Pancreas (tissue), 10 donors: Measurements from ENCODE around the gene TMTC2. TPM values are rescaled to one million over a fixed set of nuclear protein-coding genes. Genes with fewer than 3 reads are reported as not detected.

Source experiments
- ATAC-seq, 4 donors: fragments of 200-7000 bp; cut with Tn5 transposase; one replicate each; pipeline versions ENCODE4 v1.8.0 to v1.9.1; 2020; ENCODE audit warnings: mild to moderate bottlenecking in 4 of 4, moderate library complexity in 4 of 4
- DNase-seq, 6 donors: peaks; one replicate each; pipeline ENCODE4 v3.0.0-alpha.2; 2020
- FAIRE-seq: peaks from 2 replicates; lab custom pipeline; 2012; peaks lifted over from hg19 to GRCh38; lab: Jason Lieb, UNC
- H3K27ac ChIP-seq, 4 donors: fragments of 200-600 bp; sonication (generic); 1 replicate in 3 of 4; 2 replicates in 1 of 4; pipeline versions ENCODE4 v1.5.0 to v1.8.0; 2020
- H3K27me3 ChIP-seq, 4 donors: fragments of 200-600 bp; one replicate each; pipeline ENCODE4 v1.8.0; 2021
- H3K36me3 ChIP-seq, 3 donors: fragments of 200-600 bp; sonication (generic) in 1 of 3; one replicate each; pipeline versions ENCODE4 v1.5.0 to v1.8.0; 2020 to 2021
- H3K4me1 ChIP-seq, 3 donors: fragments of 200-600 bp; one replicate each; pipeline ENCODE4 v1.8.0; 2021
- H3K4me3 ChIP-seq, 4 donors: fragments of 200-600 bp; sonication (generic) in 2 of 4; one replicate each; pipeline versions ENCODE4 v1.5.0 to v1.8.0; 2020 to 2021
- H3K9me3 ChIP-seq, 4 donors: fragments of 200-600 bp; one replicate each; pipeline ENCODE4 v1.8.0; 2021
- WGBS, 2 donors: extraction: QIAGEN DNeasy Blood & Tissue Kit; methylation state at CpG; one replicate each; pipeline ENCODE4 v1.1.7; 2013; 5-methylcytosine and 5-hydroxymethylcytosine counted together
- intact Hi-C, 3 donors: fragments of 100-400 bp; cut with DNase I; formaldehyde crosslinking; loops; one replicate each; pipeline versions ENCODE4 v1.11.1 to v1.14.2; 2022
- polyA plus RNA-seq, 2 donors: library from polyadenylated mRNA; stranded (reverse); fragments of 200-250 nt; gene quantifications; one replicate each; pipeline ENCODE4 v1.2.3, GENCODE V29; 2013
- total RNA-seq, 6 donors: library from RNA; stranded (reverse); fragmentation: NEBNext Ultra II Directional in 4 of 6; extraction: Animal tissue kit (Norgen Biotek cat#: 25700) in 4 of 6; gene quantifications; one replicate each; pipeline versions ENCODE4 v1.2.1 to v1.2.4, GENCODE V29; 2021 to 2023
- TF ChIP-seq, protein P1 (sequence below), 4 donors: fragments of 200-600 bp; sonication (generic) in 3 of 4; IDR thresholded peaks; one replicate each; pipeline versions ENCODE4 v1.5.0 to v1.8.0; 2021; ENCODE audit warnings: antibody characterized with exemption in 4 of 4
- donor health status: healthy with polysubstance abuse.
- donor health status: DM: no; HTN: no; CAD: no; lungs with moderate emphysema.
- donor health status: DM: no; HTN: no; CAD: no.
- donor health status: control.
- donor health status: control.
- donor health status: Bipolar disorder and iron deficiency.
- donor health status: DM: yes; HTN: yes; CAD: no.
- donor health status: DM: no; HTN: no; CAD: no.
- donor health status: DM: no; HTN: no; CAD: no.
- donor health status: DM: yes; HTN: yes; CAD: no.

TMTC2 gene
- total and polyA plus RNA-seq, 8 donors, result 5.3 to 14.4 (median 6.4) TPM

GRCh38 chr12:82818271-82819035 lies 131.7 kb downstream of the TMTC2 start:
- ATAC-seq (no peak), FAIRE-seq (no peak)
- 95 to 98% methylated on average over 1 of the region's 1 CpG for WGBS, 2 donors

DNA sequence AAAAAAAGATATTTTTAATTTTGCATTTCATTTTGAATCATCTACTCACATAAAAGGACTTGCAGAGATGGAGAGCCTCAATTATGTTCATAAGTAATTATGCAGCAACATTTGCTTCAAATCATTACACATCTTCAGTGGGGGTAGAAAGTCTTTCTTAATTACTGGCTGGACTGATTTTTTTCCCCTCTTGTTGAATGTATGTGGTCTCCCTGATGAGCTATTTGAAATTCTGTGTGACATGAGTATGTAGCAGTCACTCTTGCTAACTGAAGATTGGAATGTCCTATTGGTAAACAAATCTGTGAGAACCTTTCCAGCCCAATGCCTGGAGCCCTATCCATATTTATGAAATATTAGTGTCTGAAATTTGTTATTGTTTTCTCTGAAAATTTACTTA lies 139.8 kb downstream of the TMTC2 start:
- Histone ChIP-seq H3K27me3 (no peaks in the 10 kb centered on the region), H3K4me1 (no peaks in the 10 kb centered on the region), H3K9me3 (no peaks in the 10 kb centered on the region), H3K27ac (no peak overlapping the region), H3K36me3 (no peaks in the 10 kb centered on the region), H3K4me3 (no peak overlapping the region)
- FAIRE-seq (no peak), ATAC-seq (no peak), DNase-seq (no peak)
- intact Hi-C loops, result no loop called here
- TF ChIP-seq, protein P1, sequence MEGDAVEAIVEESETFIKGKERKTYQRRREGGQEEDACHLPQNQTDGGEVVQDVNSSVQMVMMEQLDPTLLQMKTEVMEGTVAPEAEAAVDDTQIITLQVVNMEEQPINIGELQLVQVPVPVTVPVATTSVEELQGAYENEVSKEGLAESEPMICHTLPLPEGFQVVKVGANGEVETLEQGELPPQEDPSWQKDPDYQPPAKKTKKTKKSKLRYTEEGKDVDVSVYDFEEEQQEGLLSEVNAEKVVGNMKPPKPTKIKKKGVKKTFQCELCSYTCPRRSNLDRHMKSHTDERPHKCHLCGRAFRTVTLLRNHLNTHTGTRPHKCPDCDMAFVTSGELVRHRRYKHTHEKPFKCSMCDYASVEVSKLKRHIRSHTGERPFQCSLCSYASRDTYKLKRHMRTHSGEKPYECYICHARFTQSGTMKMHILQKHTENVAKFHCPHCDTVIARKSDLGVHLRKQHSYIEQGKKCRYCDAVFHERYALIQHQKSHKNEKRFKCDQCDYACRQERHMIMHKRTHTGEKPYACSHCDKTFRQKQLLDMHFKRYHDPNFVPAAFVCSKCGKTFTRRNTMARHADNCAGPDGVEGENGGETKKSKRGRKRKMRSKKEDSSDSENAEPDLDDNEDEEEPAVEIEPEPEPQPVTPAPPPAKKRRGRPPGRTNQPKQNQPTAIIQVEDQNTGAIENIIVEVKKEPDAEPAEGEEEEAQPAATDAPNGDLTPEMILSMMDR (IDR thresholded peaks at IDR 0.05), result no peak

More at GRCh38 chr12:82818271-82819035, 131.7 kb downstream of the TMTC2 start:
- Histone ChIP-seq H3K36me3 (no peaks in the 10 kb centered on the region), H3K4me1 (no peaks in the 10 kb centered on the region), H3K27me3 (no peaks in the 10 kb centered on the region), H3K27ac (no peak overlapping the region), H3K9me3 (no peaks in the 10 kb centered on the region), H3K4me3 (no peak overlapping the region)
- TF ChIP-seq, protein P1 (IDR thresholded peaks at IDR 0.05), result no peak
- no peak for DNase-seq
- intact Hi-C loops, result no loop called here

- Histone ChIP-seq H3K27ac (no peak overlapping the region), H3K27me3 (no peaks in the 10 kb centered on the region), H3K4me1 (no peaks in the 10 kb centered on the region), H3K36me3 (no peaks in the 10 kb centered on the region), H3K9me3 (no peaks in the 10 kb centered on the region), H3K4me3 (no peak overlapping the region)
- intact Hi-C loops, result no loop called here
- WGBS, 2 donors, result 87 to 90% methylated on average over 2 of the region's 2 CpGs
- DNase-seq, result no peak
- ATAC-seq, result peak in 1 of 4 donors; percentile 25
- FAIRE-seq, result no peak
- TF ChIP-seq, protein P1 (IDR thresholded peaks at IDR 0.05), result no peak
Observed at GRCh38 chr12:82832096-82832495, 145.4 kb downstream of the TMTC2 start.

DNA sequence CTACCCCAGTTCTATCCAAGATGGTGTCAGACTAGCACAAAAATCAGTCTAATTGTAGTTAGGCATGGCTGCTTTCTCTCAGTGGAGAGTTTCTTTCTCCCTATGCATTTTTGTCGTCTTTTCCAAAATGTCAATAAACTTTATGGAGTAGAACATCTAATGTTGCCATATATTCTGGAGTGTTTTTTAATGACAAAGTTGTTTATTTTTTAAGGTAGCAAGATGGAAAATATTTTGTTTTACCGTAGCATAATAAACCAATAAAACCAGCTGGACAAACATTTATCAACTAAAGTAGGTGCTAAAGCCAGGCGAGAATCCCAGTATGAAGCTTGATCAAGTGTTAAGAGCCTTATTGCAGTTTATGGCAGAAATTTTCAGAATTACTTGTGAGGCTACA lies 146.3 kb downstream of the TMTC2 start:
- Histone ChIP-seq H3K36me3 (no peaks in the 10 kb centered on the region), H3K27ac (no peak overlapping the region), H3K4me3 (no peak overlapping the region), H3K27me3 (no peaks in the 10 kb centered on the region), H3K9me3 (no peaks in the 10 kb centered on the region), H3K4me1 (no peaks in the 10 kb centered on the region)
- no peak for FAIRE-seq
- 77 to 84% methylated on average over 3 of the region's 3 CpGs for WGBS, 2 donors
- no peak for DNase-seq
- no peak for ATAC-seq
- TF ChIP-seq, protein P1 (IDR thresholded peaks at IDR 0.05), result no peak
- intact Hi-C loops, result no loop called here

GRCh38 chr12:82833481-82833880 lies 146.8 kb downstream of the TMTC2 start:
- no peak for ATAC-seq
- Histone ChIP-seq H3K27me3 (no peaks in the 10 kb centered on the region), H3K27ac (no peak overlapping the region), H3K36me3 (no peaks in the 10 kb centered on the region), H3K4me3 (no peak overlapping the region), H3K4me1 (peaks cover 0 to 3% (median 0%) of the 10 kb centered on the region in 3 donors), H3K9me3 (no peaks in the 10 kb centered on the region)
- intact Hi-C loops, result no loop called here
- TF ChIP-seq, protein P1 (IDR thresholded peaks at IDR 0.05), result no peak
- DNase-seq, result no peak
- FAIRE-seq, result peak; percentile 23
- 43 to 47% methylated on average over 1 of the region's 1 CpG for WGBS, 2 donors
